Renal cortex interstitium (tissue), 11 donors: Measurements from ENCODE around the gene CCNE1. TPM values are rescaled to one million over a fixed set of nuclear protein-coding genes. Genes with fewer than 3 reads are reported as not detected.
A peak's percentile ranks its signal among the peaks of the same experiment; 100 is the strongest.

Experiments
- DNase-seq, 11 donors: peaks; one replicate each; pipeline ENCODE4 v3.0.0-alpha.2; 2013; ENCODE audit warnings: low read depth in 9 of 11, low spot score in 4 of 11; ENCODE audit errors: extremely low read depth in 1 of 11
- polyA plus RNA-seq, 3 donors: library from polyadenylated mRNA; unstranded; fragments of 120-200 nt; gene quantifications; one replicate each; pipeline ENCODE4 v1.2.1, GENCODE V29; 2013; ENCODE audit not compliant: insufficient read length in 3 of 3

CCNE1 gene
- polyA plus RNA-seq, 3 donors = 6.1 to 11.5 (median 11.0) TPM

DNA sequence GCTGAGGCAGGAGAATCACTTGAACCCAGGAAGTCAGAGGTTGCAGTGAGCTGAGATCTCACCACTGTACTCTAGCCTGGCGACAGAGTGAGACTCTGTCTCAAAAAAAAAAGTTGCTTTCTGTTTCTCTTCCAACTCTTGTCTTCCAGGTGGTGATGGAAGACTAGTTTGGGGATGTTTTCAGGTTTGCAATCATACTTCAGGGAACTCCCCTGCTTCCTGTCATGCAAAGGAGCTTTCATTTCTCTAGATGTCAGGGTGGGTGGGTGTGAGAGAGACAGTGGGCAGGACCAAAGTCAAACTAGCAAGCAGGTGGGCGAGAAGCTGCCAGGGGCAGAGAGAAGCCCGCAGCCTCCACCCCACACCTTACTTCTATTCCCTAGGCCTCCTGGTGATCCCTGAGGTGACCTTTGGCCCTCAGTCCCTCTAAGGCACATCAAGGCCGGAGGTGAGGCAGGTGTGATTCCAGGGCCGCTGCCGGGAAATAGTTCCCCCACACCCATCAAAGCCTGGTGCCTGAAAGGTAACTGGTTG is 25.7 kb downstream of the CCNE1 start:
- no peak for DNase-seq

DNA sequence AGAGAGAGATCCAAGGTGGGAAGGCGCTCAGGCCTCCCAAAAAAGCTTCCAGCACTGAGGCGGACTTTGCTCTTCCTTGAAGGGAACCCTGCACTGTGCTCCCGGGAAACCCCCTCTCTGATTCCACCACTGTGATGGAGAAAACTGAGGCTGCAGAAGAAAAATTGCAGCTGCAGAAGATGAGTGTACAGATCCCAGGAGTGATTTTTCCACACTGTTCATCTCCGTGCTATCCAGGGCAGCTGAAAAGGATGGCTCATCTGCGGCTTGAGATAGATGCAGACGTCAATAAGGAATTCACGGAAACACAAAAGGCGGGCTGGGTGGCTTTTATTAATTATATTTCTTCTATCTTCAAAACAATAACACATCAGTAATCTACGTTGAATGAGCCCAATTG is 26.2 kb downstream of the CCNE1 start:
- no peak for DNase-seq

GRCh38 chr19:29840066-29840950 is 28.5 kb downstream of the CCNE1 start:
- no peak for DNase-seq

DNA sequence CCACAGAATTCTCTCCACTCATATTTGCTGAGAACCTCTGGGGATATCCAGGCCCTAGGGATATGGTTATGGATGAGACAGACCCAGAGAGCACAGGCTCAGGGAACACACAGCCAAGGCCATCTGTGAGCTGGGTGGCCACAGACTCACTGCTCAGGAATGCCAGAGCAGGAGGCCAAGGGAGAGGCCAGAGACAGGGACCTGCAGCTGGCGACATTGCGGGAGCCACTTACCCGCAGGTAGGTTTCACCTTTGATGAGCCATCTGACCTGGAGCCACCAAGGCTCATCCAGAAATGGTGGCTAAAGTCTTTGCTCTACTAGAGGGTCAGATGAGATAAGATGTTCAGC is 29.4 kb downstream of the CCNE1 start:
- DNase-seq = no peak

DNA sequence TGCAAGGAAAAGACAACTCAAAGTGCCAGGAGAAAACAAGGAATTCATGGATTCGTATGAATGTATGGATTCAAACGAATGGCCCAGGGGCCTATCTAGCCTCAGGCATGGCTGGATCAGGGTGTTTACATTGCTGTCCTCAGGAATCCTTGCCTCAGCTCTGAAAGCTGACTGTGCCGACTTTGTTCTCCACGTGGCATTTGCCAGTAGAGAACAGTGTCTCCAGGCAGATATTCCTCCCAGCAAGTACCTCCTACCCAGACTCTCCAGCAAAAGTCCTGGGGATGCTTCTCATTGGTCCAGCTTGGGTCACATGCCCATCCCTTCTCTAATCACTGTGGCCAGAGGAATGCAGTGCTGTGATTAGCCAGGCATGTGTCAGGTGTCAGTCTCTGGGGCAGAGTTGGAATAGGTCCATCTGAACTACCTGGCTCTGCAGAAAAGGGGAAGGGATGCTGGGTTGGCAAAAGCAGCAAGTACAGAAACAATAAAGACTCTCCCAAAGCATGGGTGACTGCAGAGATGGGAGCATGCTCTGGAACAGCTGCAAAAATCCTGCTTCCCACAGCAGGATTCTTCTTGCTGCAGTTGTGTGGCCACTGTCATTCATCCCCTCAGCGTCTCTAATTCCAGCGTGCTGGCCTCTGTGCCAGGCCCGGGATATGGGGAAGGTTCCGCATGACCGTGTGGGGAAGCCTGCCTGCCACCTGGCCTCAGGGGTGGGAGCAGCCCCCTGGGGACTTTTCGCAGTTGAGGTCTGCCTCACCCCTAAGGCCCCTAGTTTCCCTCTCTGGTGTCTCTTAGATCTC is 30.0 kb downstream of the CCNE1 start:
- DNase-seq = no peak

DNA sequence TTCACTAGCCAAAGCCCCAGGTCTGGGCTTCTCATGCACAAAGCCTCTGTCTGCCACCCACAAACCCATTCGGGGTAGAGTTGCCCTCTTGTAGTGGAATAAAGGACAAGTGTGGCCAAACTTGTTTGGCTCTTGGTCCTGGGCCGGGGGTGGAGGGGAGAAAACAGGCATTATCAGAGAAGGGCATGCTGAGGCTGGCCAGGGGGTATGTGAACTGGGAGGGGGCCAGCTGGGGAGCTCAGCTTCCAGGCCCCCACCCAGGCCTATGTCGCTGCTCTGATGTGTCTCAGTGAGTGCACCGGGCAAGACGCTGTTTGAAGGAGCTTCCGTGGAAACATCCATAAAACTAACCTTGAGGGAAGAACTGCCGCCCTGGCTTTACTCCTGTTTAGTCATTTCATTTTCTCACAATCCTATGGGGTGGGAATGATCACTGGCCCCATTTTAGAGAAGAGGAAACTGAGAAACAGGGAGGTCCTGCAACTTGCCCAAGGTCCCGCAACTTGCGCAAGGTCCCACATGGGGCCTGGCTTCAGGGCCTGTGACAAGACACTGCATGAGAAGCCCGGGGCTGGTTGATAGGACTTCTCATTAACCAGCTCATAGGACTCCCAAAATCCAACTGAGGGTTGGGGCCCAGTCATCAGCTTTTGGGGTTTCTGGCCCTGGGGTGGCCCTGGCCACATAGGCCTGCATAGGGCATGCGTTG is 30.8 kb downstream of the CCNE1 start:
- no peak for DNase-seq

- peak in 6 of 11 donors; percentile 34 to 60 (median 42) for DNase-seq
These were observed 31.6 kb downstream of the CCNE1 start for GRCh38 chr19:29843180-29844051.

- peak; percentile 73 to 91 (median 89) for DNase-seq
These were observed 33.2 kb downstream of the CCNE1 start for GRCh38 chr19:29844891-29845573.

DNA sequence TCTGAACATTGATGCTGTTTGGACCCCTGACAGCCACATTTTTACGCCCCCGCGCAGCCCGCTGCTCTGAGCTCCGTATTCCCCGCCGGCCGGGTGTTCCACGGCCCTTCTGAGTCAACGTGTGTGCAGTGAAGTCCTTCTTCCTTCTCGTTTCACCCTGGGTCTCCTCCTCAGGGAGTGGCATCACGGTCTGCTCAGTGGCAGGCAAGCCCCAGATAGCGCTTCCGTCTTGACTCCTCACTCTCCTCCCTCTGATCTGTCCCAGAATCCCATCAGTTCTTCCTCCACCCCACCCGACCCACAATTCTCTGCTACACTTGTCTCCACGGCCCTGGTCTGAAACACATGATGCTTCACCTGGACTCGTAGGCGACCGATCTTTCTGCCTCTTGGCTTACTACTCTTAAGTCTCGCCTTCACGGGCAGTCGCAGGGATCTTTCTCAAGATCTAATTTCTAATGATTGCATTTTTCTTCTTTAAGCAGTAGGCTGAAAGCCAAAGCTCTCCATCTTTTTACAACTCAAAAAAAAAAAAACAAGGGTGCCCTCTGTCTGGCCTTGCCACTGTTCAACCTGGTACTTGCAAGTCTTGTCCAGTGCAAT is 33.9 kb downstream of the CCNE1 start:
- no peak for DNase-seq

- no peak for DNase-seq
These were observed 37.4 kb downstream of the CCNE1 start for GRCh38 chr19:29849208-29849607.

DNA sequence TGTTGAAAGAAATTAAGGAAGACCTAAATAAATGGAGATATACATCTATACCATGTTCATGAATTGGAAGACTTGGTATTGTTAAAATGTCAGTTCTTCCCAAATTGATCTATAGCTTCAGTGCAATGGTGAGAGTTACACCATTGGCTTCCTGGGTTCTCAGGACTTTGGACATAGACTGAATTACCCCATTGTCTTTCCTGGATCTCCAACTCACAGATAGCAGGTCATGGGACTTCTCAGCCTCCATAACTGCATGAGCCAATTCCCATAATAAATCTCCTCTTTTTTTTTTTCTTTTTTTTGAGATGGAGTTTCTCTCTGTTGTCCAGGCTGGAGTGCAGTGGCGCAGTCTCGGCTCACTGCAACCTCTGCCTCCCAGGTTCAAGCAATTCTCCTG is 38.7 kb downstream of the CCNE1 start:
- DNase-seq = no peak

GRCh38 chr19:29851769-29852521 is 40.2 kb downstream of the CCNE1 start:
- no peak for DNase-seq

GRCh38 chr19:29854033-29854432 is 42.2 kb downstream of the CCNE1 start:
- DNase-seq = no peak

GRCh38 chr19:29855087-29855486 is 43.3 kb downstream of the CCNE1 start:
- DNase-seq = no peak

DNA sequence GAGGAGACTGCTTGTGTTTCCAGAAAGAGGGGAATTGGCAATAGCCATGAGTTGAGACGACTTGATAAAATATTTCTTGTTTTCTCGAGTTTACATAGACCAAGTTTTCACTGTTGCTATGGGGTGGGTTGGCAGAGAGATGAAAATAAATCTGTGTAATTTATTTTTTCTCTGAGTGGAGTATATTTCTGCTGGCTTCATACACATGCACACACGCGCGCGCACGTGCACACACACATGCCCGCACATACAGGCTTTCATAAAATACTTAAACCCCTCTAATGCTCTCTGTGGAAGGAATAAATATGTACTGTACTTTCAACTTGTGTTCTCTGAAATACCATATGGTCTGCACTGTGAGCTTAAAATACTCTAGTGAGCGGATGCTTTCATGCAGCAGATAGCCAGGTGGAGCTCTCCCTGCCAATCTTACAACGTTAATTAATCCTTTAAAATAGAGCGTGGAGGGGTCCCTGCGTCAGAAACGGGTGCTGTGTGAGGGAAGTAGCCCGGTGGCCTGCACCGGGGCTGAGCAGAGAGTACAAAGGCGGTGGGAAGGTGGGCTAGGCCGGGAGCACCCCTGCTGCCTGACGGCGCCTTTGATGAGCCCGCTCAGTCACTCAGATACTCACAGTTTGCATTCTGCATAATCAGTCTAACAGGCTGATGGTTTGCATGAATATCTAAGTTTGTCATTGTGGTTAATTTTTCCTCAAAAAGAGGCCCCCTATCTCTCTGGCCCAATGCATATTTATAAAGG is 44.1 kb downstream of the CCNE1 start:
- DNase-seq = no peak

DNA sequence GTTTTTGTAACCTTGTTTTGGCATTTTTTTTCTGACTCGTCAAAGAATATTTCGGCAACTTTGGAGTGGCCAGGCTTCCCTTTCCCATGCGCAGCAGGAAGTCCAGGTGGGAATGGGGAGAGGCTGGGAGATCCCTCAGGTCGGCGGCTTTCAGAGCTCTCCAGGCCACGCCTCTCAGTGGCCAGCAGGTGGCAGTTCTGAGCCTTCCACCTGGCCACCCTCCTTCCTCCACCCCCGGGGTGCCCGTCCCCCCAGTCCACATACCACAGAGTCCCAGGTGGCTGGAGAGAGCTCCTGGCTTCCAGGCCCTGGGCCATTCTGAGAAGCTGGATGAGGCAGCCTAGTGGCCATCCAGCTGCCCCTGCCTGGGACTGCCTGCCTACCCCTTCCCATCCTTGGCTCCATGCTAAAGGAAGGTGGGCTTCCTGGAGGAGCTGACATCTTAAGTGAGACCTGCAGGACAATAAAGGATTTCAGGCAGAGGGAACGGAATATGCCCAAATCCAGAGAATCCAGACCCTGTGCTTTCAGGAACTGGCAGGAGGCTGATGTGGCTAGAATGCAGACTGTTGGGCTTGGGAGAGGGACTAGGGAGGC is 46.3 kb downstream of the CCNE1 start:
- DNase-seq = no peak
